GM23338 (cell line): ENCODE results near the gene RBM19. TPM values are rescaled to one million over a fixed set of nuclear protein-coding genes. Genes with fewer than 3 reads are reported as not detected.

Experiments
- ATAC-seq: fragments of 200-7000 bp; cut with Tn5 transposase; 3 replicates; pipeline ENCODE4 v1.9.1; 2020
- DNase-seq: peaks from one replicate; pipeline ENCODE4 v3.0.0-alpha.2; 2015; ENCODE audit warnings: low spot score
- H2AFZ ChIP-seq: fragments of 200-600 bp; sonication (generic); 2 replicates; pipeline ENCODE4 v1.8.0; 2016; ENCODE audit warnings: antibody characterized with exemption, mild to moderate bottlenecking, moderate library complexity
- H3F3A ChIP-seq: fragments of 200-600 bp; sonication (generic); replicated peaks from 2 replicates; pipeline ENCODE4 v1.8.0; 2017; ENCODE audit warnings: antibody characterized with exemption, mixed run types, low read depth
- H3K27ac ChIP-seq: fragments of 200-600 bp; sonication (generic); 2 replicates; pipeline ENCODE4 v1.6.1; 2016; ENCODE audit warnings: low read depth
- H3K27me3 ChIP-seq: fragments of 200-600 bp; sonication (generic); 2 replicates; pipeline ENCODE4 v1.8.0; 2016; ENCODE audit warnings: mild to moderate bottlenecking, mixed run types, moderate library complexity; ENCODE audit not compliant: insufficient read depth
- H3K36me3 ChIP-seq: fragments of 200-600 bp; sonication (generic); 2 replicates; pipeline ENCODE4 v1.8.0; 2016; ENCODE audit warnings: mild to moderate bottlenecking; ENCODE audit not compliant: insufficient read depth
- H3K4me1 ChIP-seq: fragments of 200-600 bp; sonication (generic); 2 replicates; pipeline ENCODE4 v1.8.0; 2016; ENCODE audit warnings: mild to moderate bottlenecking, moderate library complexity; ENCODE audit not compliant: insufficient read depth
- H3K4me2 ChIP-seq: fragments of 200-600 bp; sonication (generic); 2 replicates; pipeline ENCODE4 v1.7.1; 2017; ENCODE audit warnings: mixed run types
- H3K4me3 ChIP-seq: fragments of 200-600 bp; sonication (generic); 2 replicates; pipeline ENCODE4 v1.6.1; 2016; ENCODE audit warnings: mixed run types
- H3K79me2 ChIP-seq: fragments of 200-600 bp; sonication (generic); replicated peaks from 2 replicates; pipeline ENCODE4 v1.8.0; 2017; ENCODE audit warnings: mild to moderate bottlenecking; ENCODE audit not compliant: insufficient read depth
- H3K9me2 ChIP-seq: fragments of 200-600 bp; sonication (generic); 2 replicates; pipeline ENCODE4 v1.8.0; 2017; ENCODE audit not compliant: insufficient read depth
- H4K20me1 ChIP-seq: fragments of 200-600 bp; sonication (generic); replicated peaks from 2 replicates; pipeline ENCODE4 v1.8.0; 2017; ENCODE audit warnings: mild to moderate bottlenecking; ENCODE audit not compliant: insufficient read depth
- H3K27ac Mint-ChIP-seq: 2 replicates; pipeline ENCODE4 v1.8.0; 2020; ENCODE audit warnings: inconsistent platforms, mild to moderate bottlenecking, moderate library complexity, mixed read lengths
- H3K27me3 Mint-ChIP-seq: 3 replicates; pipeline ENCODE4 v1.8.0; 2022; ENCODE audit warnings: low read depth, mild to moderate bottlenecking, moderate library complexity, mixed read lengths, inconsistent platforms; ENCODE audit not compliant: insufficient read depth, poor library complexity
- H3K36me3 Mint-ChIP-seq: 3 replicates; pipeline ENCODE4 v1.8.0; 2021; ENCODE audit warnings: low read depth, mild to moderate bottlenecking, inconsistent platforms, moderate library complexity, mixed read lengths
- H3K4me1 Mint-ChIP-seq: 3 replicates; pipeline ENCODE4 v1.8.0; 2020; ENCODE audit warnings: mild to moderate bottlenecking, inconsistent platforms, mixed read lengths
- H3K4me3 Mint-ChIP-seq: 3 replicates; pipeline ENCODE4 v1.8.0; 2021; ENCODE audit warnings: moderate library complexity, mild to moderate bottlenecking, inconsistent platforms, mixed read lengths
- H3K9me3 Mint-ChIP-seq: 3 replicates; pipeline ENCODE4 v1.8.0; 2020; ENCODE audit warnings: moderate library complexity, mild to moderate bottlenecking, inconsistent platforms, mixed read lengths
- CREB1 ChIP-seq: fragments of 250-450 bp; sonication (Bioruptor Pico); IDR thresholded peaks from 2 replicates; pipeline ENCODE4 v1.5.0; 2020; ENCODE audit warnings: low read depth, mild to moderate bottlenecking, moderate library complexity
- EZH2phosphoT487 ChIP-seq: fragments of 200-600 bp; sonication (generic); IDR thresholded peaks from one replicate; pipeline ENCODE4 v1.8.1; 2018; ENCODE audit warnings: antibody characterized with exemption; ENCODE audit not compliant: unreplicated experiment
- NANOG ChIP-seq: IDR thresholded peaks from 2 replicates; pipeline ENCODE4 v1.6.1; 2016; ENCODE audit warnings: antibody characterized with exemption, borderline replicate concordance
- STAT1 ChIP-seq: IDR thresholded peaks from one replicate; pipeline ENCODE4 v1.6.1; 2016; ENCODE audit warnings: antibody characterized with exemption; ENCODE audit not compliant: unreplicated experiment
- ZNF114 ChIP-seq: fragments of 250-450 bp; sonication (Bioruptor Pico); IDR thresholded peaks from 2 replicates; pipeline ENCODE4 v1.5.0; 2020; ENCODE audit warnings: mild to moderate bottlenecking, moderate library complexity
- ZNF331 ChIP-seq: fragments of 250-450 bp; sonication (Bioruptor Pico); IDR thresholded peaks from 2 replicates; pipeline ENCODE4 v1.5.0; 2020; ENCODE audit warnings: low read depth, mild to moderate bottlenecking, moderate library complexity
- polyA plus RNA-seq: library from polyadenylated mRNA; unstranded; fragments of >200 nt; fragmentation: Nextera tagmentation; extraction: Ambion mirVana; gene quantifications from 2 replicates; pipeline ENCODE4 v1.2.1, GENCODE V29; 2016
- total RNA-seq: library from RNA; depleted of rRNA; stranded (reverse); fragments of >200 nt; shearing (Covaris generic); gene quantifications from 2 replicates; pipeline ENCODE4 v1.2.3, GENCODE V29; 2014
- TF ChIP-seq, protein P1 (sequence below): IDR thresholded peaks from one replicate; pipeline ENCODE4 v1.6.1; 2018; ENCODE audit warnings: antibody characterized with exemption; ENCODE audit not compliant: unreplicated experiment
- TF ChIP-seq, protein P2 (sequence below): fragments of 250-450 bp; sonication (Bioruptor Pico); IDR thresholded peaks from 2 replicates; pipeline ENCODE4 v1.5.0; 2020; ENCODE audit warnings: mild to moderate bottlenecking, moderate library complexity
- TF ChIP-seq, protein P3 (sequence below): IDR thresholded peaks from 2 replicates; pipeline ENCODE4 v1.6.1; 2016; ENCODE audit warnings: antibody characterized with exemption

The RBM19 gene
- total and polyA plus RNA-seq, 2 experiments from 2014 or later, result 43.4 to 56.7 TPM

DNA sequence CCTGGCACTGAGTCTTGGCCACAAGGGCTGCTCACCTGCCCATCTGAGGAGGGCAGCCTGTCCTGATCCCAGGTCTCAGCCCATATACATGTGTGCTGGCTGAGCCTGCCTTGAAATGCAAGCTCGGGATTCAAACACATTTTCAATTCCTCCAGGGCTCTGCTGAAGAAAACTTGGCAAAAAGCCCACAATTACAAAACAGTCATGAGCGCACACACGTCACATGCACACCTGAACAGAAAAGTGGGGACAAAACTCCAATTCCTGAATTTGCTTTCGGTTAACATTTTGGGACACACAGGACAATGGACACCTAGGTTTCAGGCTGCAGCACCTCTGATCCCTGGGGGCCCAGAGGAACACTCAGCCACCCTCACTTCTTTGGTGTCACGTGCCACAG lies 113.9 kb downstream of the RBM19 start:
- Histone ChIP-seq H3K4me1 (no peaks in the 10 kb centered on the region), H3K27me3 (no peaks in the 10 kb centered on the region), H3K79me2 (no peaks in the 10 kb centered on the region), H3K4me2 (no peak overlapping the region), H2AFZ (no peak overlapping the region), H4K20me1 (no peaks in the 10 kb centered on the region), H3K9me2 (no peaks in the 10 kb centered on the region), H3K27ac (no peak overlapping the region), H3K4me3 (no peak overlapping the region), H3F3A (no peaks in the 10 kb centered on the region), H3K36me3 (no peaks in the 10 kb centered on the region)
- ATAC-seq (no peak), DNase-seq (no peak)
- H3K4me3 Mint-ChIP-seq, result no peak overlapping the region
- no peak overlapping the region for H3K27ac Mint-ChIP-seq
- no peaks in the 10 kb centered on the region for H3K4me1 Mint-ChIP-seq
- peaks cover 4% of the 10 kb centered on the region for H3K27me3 Mint-ChIP-seq
- TF ChIP-seq ZNF114 (CRISPR knock-in tag) (no peak), EZH2phosphoT487 (no peak), ZNF331 (CRISPR knock-in tag) (no peak), NANOG (no peak), CREB1 (CRISPR knock-in tag) (no peak), STAT1 (no peak)
- TF ChIP-seq, protein P1, sequence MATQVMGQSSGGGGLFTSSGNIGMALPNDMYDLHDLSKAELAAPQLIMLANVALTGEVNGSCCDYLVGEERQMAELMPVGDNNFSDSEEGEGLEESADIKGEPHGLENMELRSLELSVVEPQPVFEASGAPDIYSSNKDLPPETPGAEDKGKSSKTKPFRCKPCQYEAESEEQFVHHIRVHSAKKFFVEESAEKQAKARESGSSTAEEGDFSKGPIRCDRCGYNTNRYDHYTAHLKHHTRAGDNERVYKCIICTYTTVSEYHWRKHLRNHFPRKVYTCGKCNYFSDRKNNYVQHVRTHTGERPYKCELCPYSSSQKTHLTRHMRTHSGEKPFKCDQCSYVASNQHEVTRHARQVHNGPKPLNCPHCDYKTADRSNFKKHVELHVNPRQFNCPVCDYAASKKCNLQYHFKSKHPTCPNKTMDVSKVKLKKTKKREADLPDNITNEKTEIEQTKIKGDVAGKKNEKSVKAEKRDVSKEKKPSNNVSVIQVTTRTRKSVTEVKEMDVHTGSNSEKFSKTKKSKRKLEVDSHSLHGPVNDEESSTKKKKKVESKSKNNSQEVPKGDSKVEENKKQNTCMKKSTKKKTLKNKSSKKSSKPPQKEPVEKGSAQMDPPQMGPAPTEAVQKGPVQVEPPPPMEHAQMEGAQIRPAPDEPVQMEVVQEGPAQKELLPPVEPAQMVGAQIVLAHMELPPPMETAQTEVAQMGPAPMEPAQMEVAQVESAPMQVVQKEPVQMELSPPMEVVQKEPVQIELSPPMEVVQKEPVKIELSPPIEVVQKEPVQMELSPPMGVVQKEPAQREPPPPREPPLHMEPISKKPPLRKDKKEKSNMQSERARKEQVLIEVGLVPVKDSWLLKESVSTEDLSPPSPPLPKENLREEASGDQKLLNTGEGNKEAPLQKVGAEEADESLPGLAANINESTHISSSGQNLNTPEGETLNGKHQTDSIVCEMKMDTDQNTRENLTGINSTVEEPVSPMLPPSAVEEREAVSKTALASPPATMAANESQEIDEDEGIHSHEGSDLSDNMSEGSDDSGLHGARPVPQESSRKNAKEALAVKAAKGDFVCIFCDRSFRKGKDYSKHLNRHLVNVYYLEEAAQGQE, result no peak
- TF ChIP-seq, protein P2, sequence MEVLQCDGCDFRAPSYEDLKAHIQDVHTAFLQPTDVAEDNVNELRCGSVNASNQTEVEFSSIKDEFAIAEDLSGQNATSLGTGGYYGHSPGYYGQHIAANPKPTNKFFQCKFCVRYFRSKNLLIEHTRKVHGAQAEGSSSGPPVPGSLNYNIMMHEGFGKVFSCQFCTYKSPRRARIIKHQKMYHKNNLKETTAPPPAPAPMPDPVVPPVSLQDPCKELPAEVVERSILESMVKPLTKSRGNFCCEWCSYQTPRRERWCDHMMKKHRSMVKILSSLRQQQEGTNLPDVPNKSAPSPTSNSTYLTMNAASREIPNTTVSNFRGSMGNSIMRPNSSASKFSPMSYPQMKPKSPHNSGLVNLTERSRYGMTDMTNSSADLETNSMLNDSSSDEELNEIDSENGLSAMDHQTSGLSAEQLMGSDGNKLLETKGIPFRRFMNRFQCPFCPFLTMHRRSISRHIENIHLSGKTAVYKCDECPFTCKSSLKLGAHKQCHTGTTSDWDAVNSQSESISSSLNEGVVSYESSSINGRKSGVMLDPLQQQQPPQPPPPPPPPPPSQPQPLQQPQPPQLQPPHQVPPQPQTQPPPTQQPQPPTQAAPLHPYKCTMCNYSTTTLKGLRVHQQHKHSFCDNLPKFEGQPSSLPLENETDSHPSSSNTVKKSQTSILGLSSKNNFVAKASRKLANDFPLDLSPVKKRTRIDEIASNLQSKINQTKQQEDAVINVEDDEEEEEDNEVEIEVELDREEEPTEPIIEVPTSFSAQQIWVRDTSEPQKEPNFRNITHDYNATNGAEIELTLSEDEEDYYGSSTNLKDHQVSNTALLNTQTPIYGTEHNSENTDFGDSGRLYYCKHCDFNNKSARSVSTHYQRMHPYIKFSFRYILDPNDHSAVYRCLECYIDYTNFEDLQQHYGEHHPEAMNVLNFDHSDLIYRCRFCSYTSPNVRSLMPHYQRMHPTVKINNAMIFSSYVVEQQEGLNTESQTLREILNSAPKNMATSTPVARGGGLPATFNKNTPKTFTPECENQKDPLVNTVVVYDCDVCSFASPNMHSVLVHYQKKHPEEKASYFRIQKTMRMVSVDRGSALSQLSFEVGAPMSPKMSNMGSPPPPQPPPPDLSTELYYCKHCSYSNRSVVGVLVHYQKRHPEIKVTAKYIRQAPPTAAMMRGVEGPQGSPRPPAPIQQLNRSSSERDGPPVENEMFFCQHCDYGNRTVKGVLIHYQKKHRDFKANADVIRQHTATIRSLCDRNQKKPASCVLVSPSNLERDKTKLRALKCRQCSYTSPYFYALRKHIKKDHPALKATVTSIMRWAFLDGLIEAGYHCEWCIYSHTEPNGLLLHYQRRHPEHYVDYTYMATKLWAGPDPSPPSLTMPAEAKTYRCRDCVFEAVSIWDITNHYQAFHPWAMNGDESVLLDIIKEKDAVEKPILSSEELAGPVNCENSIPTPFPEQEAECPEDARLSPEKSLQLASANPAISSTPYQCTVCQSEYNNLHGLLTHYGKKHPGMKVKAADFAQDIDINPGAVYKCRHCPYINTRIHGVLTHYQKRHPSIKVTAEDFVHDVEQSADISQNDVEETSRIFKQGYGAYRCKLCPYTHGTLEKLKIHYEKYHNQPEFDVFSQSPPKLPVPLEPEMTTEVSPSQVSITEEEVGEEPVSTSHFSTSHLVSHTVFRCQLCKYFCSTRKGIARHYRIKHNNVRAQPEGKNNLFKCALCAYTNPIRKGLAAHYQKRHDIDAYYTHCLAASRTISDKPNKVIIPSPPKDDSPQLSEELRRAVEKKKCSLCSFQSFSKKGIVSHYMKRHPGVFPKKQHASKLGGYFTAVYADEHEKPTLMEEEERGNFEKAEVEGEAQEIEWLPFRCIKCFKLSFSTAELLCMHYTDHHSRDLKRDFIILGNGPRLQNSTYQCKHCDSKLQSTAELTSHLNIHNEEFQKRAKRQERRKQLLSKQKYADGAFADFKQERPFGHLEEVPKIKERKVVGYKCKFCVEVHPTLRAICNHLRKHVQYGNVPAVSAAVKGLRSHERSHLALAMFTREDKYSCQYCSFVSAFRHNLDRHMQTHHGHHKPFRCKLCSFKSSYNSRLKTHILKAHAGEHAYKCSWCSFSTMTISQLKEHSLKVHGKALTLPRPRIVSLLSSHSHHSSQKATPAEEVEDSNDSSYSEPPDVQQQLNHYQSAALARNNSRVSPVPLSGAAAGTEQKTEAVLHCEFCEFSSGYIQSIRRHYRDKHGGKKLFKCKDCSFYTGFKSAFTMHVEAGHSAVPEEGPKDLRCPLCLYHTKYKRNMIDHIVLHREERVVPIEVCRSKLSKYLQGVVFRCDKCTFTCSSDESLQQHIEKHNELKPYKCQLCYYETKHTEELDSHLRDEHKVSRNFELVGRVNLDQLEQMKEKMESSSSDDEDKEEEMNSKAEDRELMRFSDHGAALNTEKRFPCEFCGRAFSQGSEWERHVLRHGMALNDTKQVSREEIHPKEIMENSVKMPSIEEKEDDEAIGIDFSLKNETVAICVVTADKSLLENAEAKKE (CRISPR knock-in tag), result no peak
- TF ChIP-seq, protein P3, sequence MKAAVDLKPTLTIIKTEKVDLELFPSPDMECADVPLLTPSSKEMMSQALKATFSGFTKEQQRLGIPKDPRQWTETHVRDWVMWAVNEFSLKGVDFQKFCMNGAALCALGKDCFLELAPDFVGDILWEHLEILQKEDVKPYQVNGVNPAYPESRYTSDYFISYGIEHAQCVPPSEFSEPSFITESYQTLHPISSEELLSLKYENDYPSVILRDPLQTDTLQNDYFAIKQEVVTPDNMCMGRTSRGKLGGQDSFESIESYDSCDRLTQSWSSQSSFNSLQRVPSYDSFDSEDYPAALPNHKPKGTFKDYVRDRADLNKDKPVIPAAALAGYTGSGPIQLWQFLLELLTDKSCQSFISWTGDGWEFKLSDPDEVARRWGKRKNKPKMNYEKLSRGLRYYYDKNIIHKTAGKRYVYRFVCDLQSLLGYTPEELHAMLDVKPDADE, result no peak
- H3K9me3 Mint-ChIP-seq, result no peaks in the 10 kb centered on the region
- H3K36me3 Mint-ChIP-seq, result peaks cover 11% of the 10 kb centered on the region; the same call in 2 of the 3 replicates
